ENCODE data around the gene RFC4. TPM values are rescaled to one million over a fixed set of nuclear protein-coding genes. Genes with fewer than 3 reads are reported as not detected.
A peak's percentile ranks its signal among the peaks of the same experiment; 100 is the strongest.

RFC4 gene
- total RNA-seq, 1 donor from 2014 or later = 105 TPM

DNA sequence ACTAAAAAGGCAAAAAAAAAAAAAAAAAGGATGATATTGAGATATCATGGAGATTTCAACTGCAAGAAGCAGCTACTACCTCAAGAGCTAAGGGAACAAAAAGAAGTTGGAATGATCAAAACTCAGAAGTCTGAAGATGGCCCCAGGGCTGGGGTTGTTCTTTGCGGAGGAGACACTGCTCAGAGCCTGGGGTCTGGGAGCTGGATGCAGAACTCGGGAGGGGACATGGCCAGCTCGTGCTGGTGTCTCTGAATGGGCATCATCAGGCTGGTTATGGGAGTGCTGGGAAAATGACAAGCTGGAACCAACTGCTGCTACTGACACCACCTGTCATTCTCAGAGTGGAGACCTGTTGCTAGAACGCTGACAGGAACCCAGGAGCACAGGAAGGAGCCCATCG lies 22.1 kb upstream of the RFC4 start:
- no peak for DNase-seq (ENCODE audit: low read depth, low spot score)
- Mint-ChIP-seq H3K27ac (ENCODE audit: unreplicated experiment) (no peak overlapping the region), H3K36me3 (ENCODE audit: low read depth) (no peaks in the 10 kb centered on the region), H3K27me3 (ENCODE audit: low read depth) (peaks cover 91% of the 10 kb centered on the region), H3K4me3 (peak overlapping the region; percentile 44), H3K9me3 (no peaks in the 10 kb centered on the region), H3K4me1 (peaks cover 31% of the 10 kb centered on the region)
- TF ChIP-seq, protein P1, sequence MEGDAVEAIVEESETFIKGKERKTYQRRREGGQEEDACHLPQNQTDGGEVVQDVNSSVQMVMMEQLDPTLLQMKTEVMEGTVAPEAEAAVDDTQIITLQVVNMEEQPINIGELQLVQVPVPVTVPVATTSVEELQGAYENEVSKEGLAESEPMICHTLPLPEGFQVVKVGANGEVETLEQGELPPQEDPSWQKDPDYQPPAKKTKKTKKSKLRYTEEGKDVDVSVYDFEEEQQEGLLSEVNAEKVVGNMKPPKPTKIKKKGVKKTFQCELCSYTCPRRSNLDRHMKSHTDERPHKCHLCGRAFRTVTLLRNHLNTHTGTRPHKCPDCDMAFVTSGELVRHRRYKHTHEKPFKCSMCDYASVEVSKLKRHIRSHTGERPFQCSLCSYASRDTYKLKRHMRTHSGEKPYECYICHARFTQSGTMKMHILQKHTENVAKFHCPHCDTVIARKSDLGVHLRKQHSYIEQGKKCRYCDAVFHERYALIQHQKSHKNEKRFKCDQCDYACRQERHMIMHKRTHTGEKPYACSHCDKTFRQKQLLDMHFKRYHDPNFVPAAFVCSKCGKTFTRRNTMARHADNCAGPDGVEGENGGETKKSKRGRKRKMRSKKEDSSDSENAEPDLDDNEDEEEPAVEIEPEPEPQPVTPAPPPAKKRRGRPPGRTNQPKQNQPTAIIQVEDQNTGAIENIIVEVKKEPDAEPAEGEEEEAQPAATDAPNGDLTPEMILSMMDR (conservative IDR thresholded peaks at IDR 0.05) = no peak

DNA sequence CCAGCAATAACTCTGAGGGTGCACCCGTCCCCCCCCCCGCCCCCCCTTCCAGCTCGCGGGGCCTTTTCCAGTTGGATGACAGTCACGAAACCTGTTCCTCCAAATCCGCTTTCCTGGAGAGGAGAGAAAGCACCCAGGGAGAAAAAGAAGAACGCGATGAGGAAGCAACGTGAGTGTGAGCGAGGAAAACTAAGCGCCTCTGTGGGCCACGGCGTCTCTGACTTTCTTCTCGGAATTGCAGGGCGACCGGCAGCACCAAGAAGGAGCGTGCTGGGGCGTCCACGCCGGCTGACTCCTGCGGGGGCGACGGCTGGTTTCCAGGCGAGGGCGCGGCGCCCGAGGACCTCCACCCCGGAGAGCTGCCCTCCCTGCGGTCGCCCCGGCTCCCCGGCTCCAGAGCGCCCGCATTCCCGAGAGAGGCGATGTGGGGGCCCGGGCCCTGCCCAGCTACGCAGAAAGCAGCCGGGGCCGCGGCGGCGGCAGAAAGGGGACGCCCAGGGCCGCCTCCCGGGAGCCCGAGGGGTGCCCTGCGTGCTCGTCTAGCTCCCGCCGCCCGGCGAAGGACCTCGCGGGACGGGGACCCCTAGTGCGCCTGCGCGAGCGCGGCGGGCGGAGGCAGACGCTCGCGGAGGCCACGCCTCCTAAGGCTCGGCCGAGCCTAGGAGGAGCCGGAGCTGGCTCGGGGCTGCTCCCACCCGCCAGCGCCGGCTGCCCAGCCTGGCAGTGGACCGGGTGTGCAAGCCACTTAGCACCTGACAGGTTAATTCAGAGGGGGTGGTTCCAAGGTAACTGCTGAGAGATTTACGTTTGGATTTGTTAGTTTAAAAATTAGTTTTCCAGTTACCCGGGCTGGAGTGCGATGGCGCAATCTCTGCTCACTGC lies 20.9 kb upstream of the RFC4 start:
- Mint-ChIP-seq H3K4me3 (peak overlapping the region; percentile 65), H3K4me1 (peaks cover 31% of the 10 kb centered on the region), H3K36me3 (ENCODE audit: low read depth) (no peaks in the 10 kb centered on the region), H3K27me3 (ENCODE audit: low read depth) (peaks cover 84% of the 10 kb centered on the region), H3K27ac (ENCODE audit: unreplicated experiment) (no peak overlapping the region), H3K9me3 (no peaks in the 10 kb centered on the region)
- DNase-seq (ENCODE audit: low read depth, low spot score) = peak; percentile 72
- TF ChIP-seq, protein P1 (conservative IDR thresholded peaks at IDR 0.05) = no peak

DNA sequence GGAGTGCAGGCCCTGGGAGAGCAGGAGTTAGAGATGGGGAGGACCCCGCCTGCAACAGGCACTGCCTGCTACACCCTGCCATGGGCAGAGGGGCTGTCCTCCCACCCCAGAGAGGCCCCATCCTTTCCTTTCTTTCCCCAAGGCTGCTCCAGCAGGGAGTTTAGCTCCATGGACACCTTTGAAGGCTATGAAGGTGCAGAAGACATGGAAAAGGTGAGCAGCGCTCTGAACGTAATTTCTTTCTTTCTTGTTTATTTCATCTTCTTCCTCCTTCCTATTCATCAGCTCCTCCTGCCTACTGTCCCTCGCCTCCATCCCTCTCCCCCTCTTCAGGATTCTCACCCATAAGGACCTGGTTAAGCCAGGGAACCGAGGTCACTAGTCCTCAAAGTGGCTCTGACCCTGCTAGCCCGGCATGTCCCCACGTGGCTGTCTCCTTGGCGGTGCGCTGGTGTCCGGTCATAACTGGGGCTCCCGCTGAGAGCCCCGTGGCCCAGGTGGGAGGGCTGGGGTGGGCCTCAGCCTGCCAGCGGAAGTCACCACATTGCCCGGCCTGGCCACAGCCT lies 20.2 kb upstream of the RFC4 start:
- DNase-seq (ENCODE audit: low read depth, low spot score) = no peak
- TF ChIP-seq, protein P1 (conservative IDR thresholded peaks at IDR 0.05) = no peak
- peaks cover 78% of the 10 kb centered on the region for H3K27me3 Mint-ChIP-seq (ENCODE audit: low read depth)
- H3K36me3 Mint-ChIP-seq (ENCODE audit: low read depth) = no peaks in the 10 kb centered on the region
- H3K27ac Mint-ChIP-seq (ENCODE audit: unreplicated experiment) = no peak overlapping the region
- H3K4me3 Mint-ChIP-seq = peak overlapping the region; percentile 83
- peaks cover 31% of the 10 kb centered on the region for H3K4me1 Mint-ChIP-seq
- H3K9me3 Mint-ChIP-seq = no peaks in the 10 kb centered on the region

DNA sequence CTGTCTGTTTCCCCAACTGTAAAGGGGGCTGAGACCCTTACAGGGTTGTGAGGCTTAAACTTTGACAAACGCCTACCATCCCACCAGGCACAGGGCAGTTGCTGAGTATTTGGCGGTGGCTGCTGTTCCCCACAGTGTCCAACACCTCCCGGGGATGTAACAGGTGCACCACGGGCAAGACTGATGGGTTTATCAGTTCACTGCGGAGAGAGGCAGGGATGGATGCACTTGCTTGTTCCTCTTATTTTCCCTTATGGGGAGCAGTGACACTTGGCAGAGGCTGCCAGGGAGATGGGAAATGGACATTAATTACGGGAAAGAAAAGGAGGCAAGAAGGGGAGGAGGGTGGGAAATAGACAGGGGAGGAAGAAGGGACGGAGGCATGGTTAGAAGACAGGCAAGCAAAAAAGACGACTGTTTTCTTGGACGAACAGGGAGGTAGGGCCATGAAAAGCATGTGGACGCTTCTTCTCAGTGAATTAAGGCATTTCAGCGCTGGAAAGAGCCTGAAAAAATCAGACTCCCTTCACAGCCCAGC lies 19.7 kb upstream of the RFC4 start:
- H3K27me3 Mint-ChIP-seq (ENCODE audit: low read depth) = peaks cover 73% of the 10 kb centered on the region
- DNase-seq (ENCODE audit: low read depth, low spot score) = no peak

DNA sequence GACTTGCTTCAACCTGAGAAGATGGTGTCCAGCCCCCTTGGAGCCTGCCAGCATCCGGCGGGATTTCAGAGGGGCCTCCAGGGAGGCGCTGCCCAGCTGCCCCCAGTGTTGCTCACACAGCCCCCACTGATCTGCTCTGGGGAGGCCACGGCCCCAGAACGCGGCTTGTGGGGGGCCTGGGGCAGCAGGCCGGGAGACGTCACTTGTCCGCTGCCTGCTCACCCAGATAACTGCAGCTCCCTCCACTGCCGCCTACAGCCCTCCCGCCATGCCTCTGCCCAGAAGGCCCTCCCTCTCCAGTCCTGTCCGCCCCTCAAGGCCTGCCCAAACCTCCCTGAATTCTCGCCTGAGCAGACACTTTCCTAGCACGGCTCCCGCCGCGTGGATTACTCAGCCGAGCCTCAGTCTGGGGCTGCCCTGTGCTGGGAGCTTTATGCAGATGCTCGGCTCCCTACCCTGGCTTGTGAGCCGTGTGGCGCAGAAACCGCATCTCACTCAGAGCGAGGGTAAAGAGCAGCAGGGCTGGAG lies 19.1 kb upstream of the RFC4 start:
- Mint-ChIP-seq H3K4me3 (peak overlapping the region; percentile 83), H3K9me3 (no peaks in the 10 kb centered on the region), H3K36me3 (ENCODE audit: low read depth) (no peaks in the 10 kb centered on the region), H3K27me3 (ENCODE audit: low read depth) (peaks cover 68% of the 10 kb centered on the region), H3K27ac (ENCODE audit: unreplicated experiment) (no peak overlapping the region), H3K4me1 (peaks cover 31% of the 10 kb centered on the region)
- TF ChIP-seq, protein P1 (conservative IDR thresholded peaks at IDR 0.05) = no peak
- DNase-seq (ENCODE audit: low read depth, low spot score) = peak; percentile 37

More for the DNA sequence above, 19.7 kb upstream of the RFC4 start:
- Mint-ChIP-seq H3K36me3 (ENCODE audit: low read depth) (no peaks in the 10 kb centered on the region), H3K4me1 (peaks cover 31% of the 10 kb centered on the region), H3K9me3 (no peaks in the 10 kb centered on the region), H3K4me3 (peak overlapping the region; percentile 83), H3K27ac (ENCODE audit: unreplicated experiment) (no peak overlapping the region)
- TF ChIP-seq, protein P1 (conservative IDR thresholded peaks at IDR 0.05) = no peak
